ENCODE data around the gene TM4SF20. TPM values are rescaled to one million over a fixed set of nuclear protein-coding genes. Genes with fewer than 3 reads are reported as not detected.
"Not testable (repeated sequence)": the region's sequence is repeated elsewhere in the genome, so short reads cannot be mapped to it uniquely, and the experiment has no call there.

Gene TM4SF20
- total RNA-seq, 1 donor from 2014 or later = not detected

DNA sequence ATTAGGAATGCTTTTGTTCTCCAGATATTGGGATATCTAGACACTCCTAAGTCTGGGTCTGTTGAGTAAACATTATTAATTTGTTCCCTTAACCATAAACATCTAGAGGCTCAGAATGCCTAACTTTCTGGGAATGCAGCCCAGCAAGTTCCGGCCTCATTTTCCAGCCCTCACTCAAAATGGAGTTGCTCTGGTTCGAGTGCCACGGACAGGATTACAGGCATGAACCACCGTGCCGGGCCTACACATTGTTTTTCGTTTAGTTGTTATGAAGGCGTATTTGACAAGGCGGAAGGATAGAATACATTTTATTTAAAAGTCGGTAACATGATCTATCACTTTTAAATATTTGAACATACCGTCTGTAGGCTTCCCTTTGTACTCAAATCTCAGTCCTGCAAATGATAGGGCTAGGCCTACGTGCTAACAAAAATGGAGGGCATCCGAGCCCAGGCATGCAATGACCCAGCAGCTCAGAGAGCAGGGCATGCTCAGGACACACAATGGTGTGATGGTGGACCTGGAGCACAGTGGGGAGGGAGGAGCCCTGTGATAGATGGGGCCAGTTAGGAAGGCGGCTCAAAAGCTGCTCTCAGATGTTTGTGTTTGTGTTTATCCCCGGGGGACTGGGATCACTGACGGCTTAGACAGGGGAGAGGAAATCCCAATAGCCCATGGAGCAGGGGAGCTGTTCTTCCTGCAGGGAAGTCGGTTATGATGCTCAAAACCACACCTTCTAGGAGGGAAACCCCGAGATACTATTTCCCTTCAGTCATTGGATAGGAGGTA, 11.6 kb upstream of the TM4SF20 start:
- intact Hi-C loops (cut with micrococcal nuclease) = no loop called here
- no peaks in the 10 kb centered on the region for H3K27me3 Mint-ChIP-seq (ENCODE audit: insufficient read depth)
- H3K4me1 Mint-ChIP-seq (ENCODE audit: low read depth) = no peaks in the 10 kb centered on the region
- no peaks in the 10 kb centered on the region for H3K9me3 Mint-ChIP-seq
- H3K36me3 Mint-ChIP-seq (ENCODE audit: low read depth) = no peaks in the 10 kb centered on the region
- H3K4me3 Mint-ChIP-seq = no peak overlapping the region
- H3K27ac Mint-ChIP-seq = no peak overlapping the region
- DNase-seq (ENCODE audit: low spot score) = no peak

DNA sequence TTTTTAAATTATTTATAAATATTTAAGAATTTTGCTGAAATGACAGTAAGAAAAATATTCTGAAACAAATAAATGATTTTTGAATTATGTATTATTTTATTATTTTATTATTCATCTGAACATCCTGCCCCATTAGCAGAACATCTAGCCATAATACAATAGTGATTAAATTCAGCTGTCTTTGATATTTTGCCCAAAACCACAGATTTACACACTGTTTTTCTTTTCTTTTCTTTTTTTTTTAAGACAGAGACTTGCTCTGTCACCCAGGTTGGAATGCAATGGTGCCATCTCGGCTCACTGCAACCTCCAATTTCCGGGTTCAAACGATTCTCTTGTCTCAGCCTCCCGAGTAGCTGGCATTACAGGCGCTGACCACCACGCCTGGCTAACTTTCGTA, 10.6 kb upstream of the TM4SF20 start:
- Mint-ChIP-seq H3K27ac (no peak overlapping the region), H3K4me1 (ENCODE audit: low read depth) (no peaks in the 10 kb centered on the region), H3K27me3 (ENCODE audit: insufficient read depth) (no peaks in the 10 kb centered on the region), H3K4me3 (no peak overlapping the region), H3K9me3 (no peaks in the 10 kb centered on the region), H3K36me3 (ENCODE audit: low read depth) (no peaks in the 10 kb centered on the region)
- intact Hi-C loops (cut with micrococcal nuclease) = no loop called here
- DNase-seq (ENCODE audit: low spot score) = no peak

DNA sequence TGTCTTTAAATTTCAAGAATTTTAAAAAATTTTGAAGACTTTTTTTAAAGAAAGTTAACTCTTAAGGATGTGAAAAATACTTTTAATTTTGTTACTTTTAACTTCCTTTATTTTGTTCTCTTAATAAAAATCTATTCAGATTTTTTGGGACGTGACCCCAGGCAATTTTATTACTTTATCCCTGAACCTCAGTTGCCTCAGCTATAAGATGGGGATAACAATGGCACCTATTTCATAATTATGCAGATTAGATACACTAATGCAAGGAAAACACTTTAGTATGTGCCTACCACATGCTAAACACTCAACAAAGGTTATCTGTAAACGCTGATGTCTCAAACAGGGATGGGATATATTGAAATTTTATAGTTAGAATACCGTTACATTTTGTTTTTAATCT, 10.1 kb upstream of the TM4SF20 start:
- H3K4me3 Mint-ChIP-seq = no peak overlapping the region
- no peaks in the 10 kb centered on the region for H3K4me1 Mint-ChIP-seq (ENCODE audit: low read depth)
- DNase-seq (ENCODE audit: low spot score) = no peak
- H3K27me3 Mint-ChIP-seq (ENCODE audit: insufficient read depth) = no peaks in the 10 kb centered on the region
- no peaks in the 10 kb centered on the region for H3K9me3 Mint-ChIP-seq
- no peak overlapping the region for H3K27ac Mint-ChIP-seq
- no peaks in the 10 kb centered on the region for H3K36me3 Mint-ChIP-seq (ENCODE audit: low read depth)
- intact Hi-C loops (cut with micrococcal nuclease) = no loop called here

DNA sequence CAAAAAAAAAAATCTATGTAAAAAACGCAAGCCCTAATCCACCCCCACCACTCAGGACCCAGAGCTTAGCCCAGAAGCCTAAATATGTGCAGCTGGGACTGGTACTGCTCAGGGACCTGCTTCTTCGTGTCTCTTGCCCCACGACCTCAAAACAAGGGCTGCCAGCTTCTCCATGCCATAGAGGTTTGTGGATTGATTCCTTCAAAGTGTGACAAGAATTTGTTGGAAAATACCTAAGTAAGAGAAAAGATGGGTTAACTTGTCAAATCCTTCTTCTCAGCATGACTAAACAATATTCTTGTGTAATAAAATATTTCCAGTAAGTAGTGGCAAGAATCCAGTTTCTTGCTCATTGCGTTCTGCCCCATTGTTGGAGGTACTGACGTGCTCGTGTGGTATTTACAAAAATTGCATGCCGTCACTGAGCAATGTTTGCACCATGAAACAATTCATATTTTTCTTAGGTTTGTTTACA, 9.5 kb upstream of the TM4SF20 start:
- DNase-seq (ENCODE audit: low spot score) = no peak
- Mint-ChIP-seq H3K27me3 (ENCODE audit: insufficient read depth) (no peaks in the 10 kb centered on the region), H3K36me3 (ENCODE audit: low read depth) (no peaks in the 10 kb centered on the region), H3K4me3 (no peak overlapping the region), H3K4me1 (ENCODE audit: low read depth) (no peaks in the 10 kb centered on the region), H3K9me3 (no peaks in the 10 kb centered on the region), H3K27ac (no peak overlapping the region)
- intact Hi-C loops (cut with micrococcal nuclease) = no loop called here

DNA sequence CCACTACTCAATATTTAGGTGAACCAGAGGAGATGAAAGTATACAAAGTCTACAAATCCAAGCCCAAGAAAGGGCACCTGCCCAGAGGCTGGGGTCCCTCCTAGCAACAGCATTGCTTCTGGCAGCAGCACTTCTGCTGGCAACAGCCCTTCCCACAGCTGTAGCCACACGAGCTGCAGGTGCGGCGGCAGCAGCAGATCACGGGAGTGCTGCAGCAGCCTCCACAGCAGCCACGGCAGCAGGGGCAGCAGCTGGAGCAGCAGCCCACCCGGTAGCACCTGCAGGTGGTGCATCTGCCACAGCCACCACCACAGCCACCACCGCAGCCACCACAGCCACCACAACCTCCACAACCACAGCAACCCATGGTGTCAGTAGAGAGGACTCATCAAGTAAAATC, 8.5 kb upstream of the TM4SF20 start, which contains the start of gene SCYGR1:
SCYGR1 (minus strand) TSS at position 367 of the 400 bp plus-strand sequence; CDS start at position 367, 0 bp downstream.
- DNase-seq (ENCODE audit: low spot score); H3K9me3 Mint-ChIP-seq; H3K4me3 Mint-ChIP-seq; H3K27me3 Mint-ChIP-seq (ENCODE audit: insufficient read depth); H3K4me1 Mint-ChIP-seq (ENCODE audit: low read depth); H3K36me3 Mint-ChIP-seq (ENCODE audit: low read depth); intact Hi-C loops (cut with micrococcal nuclease); H3K27ac Mint-ChIP-seq: not testable (repeated sequence)

DNA sequence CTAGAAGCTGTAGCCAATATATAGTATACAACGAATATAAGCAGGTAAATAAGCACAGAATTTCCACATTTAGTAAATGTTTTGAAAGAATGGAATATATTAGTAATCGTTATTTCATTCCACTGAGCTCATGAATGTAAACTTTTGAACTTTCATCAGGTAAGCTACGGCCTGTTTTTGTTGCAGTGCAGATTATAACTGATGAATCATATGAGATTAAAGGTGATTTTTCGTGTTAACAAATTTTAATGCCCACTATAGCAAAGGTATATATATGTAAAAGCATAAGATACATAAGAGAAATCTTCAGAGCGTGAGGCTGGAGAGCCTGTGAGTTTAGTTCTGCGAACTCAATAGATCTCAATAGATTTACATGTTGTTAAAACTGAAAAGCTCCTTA, 7.5 kb upstream of the TM4SF20 start:
- no peaks in the 10 kb centered on the region for H3K4me1 Mint-ChIP-seq (ENCODE audit: low read depth)
- H3K27ac Mint-ChIP-seq = no peak overlapping the region
- no peak for DNase-seq (ENCODE audit: low spot score)
- H3K4me3 Mint-ChIP-seq = no peak overlapping the region
- intact Hi-C loops (cut with micrococcal nuclease) = no loop called here
- H3K9me3 Mint-ChIP-seq = peaks cover 4% of the 10 kb centered on the region
- H3K36me3 Mint-ChIP-seq (ENCODE audit: low read depth) = no peaks in the 10 kb centered on the region
- H3K27me3 Mint-ChIP-seq (ENCODE audit: insufficient read depth) = no peaks in the 10 kb centered on the region

DNA sequence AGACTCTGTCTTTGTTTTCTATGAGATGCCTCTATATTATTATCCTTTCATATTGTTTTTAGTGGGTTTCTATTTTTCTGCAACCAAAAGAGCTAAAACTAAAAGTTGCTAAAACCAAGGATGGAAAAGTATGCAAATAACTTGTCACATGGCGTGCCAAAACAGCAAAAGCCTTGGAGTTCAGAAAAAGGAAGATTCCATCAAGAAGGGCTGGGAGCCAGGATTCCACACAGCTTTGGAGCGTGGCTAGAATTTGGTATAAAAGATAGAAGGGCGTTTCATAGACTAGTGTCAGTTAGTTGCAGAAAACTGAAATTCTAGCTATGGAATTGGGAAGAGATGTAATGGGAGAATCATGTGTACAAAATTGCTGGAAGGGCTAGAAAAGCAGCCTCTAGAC, 4.6 kb upstream of the TM4SF20 start:
- no peak overlapping the region for H3K4me3 Mint-ChIP-seq
- no peak overlapping the region for H3K27ac Mint-ChIP-seq
- no peak for DNase-seq (ENCODE audit: low spot score)
- intact Hi-C loops (cut with micrococcal nuclease) = no loop called here
- H3K9me3 Mint-ChIP-seq = peaks cover 6% of the 10 kb centered on the region
- no peaks in the 10 kb centered on the region for H3K36me3 Mint-ChIP-seq (ENCODE audit: low read depth)
- no peaks in the 10 kb centered on the region for H3K4me1 Mint-ChIP-seq (ENCODE audit: low read depth)
- H3K27me3 Mint-ChIP-seq (ENCODE audit: insufficient read depth) = no peaks in the 10 kb centered on the region

DNA sequence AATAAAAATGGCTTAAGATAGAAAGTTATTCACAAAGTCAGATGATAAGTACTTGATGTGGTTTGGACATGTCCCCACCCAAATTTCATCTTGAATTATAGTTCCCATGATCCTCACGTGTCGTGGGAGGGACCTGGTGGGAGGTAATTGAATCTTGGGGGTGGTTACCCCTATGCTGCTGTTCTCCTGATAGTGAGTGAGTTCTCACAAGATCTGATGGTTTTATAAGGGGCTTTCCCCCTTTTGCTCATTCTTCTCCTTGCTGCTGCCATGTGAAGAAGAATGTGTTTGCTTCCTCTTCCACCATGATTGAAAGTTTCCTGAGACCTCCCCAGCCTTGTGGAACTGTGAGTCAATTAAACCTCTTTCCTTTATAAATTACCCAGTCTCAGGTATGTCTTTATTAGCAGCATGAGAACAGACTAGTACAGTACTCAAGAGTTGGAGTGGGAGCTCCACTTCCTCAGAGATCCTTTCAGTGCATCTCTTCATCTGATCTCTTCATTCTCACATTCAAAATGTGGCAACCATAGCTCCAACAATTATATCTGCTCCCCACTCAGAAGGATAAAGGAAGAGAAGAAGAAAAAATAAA, 3.2 kb upstream of the TM4SF20 start:
- H3K4me1 Mint-ChIP-seq (ENCODE audit: low read depth); H3K27ac Mint-ChIP-seq; DNase-seq (ENCODE audit: low spot score); H3K9me3 Mint-ChIP-seq; H3K4me3 Mint-ChIP-seq; H3K27me3 Mint-ChIP-seq (ENCODE audit: insufficient read depth); intact Hi-C loops (cut with micrococcal nuclease); H3K36me3 Mint-ChIP-seq (ENCODE audit: low read depth): not testable (repeated sequence)

DNA sequence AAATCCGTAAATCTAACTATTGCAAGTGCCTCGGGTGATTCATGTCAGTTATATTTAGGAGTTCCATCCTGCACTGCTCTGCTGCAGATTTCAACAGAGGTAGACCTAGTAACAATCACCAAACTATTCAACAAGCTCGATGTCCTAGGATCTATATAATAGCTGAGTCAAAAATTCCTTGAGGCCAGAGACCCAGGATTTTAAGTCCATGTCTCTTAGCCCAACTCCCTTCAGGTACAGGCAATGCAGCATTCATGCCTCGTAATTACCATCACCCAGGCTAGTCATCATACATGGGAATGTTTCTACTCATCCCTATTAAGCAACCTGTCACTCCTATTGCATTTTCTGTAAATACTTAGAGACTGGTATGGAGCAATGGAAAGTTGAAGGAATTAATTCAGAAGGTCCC, 729 bp downstream of the TM4SF20 start:
- intact Hi-C loops (cut with micrococcal nuclease) = no loop called here
- Mint-ChIP-seq H3K4me3 (no peak overlapping the region), H3K9me3 (peaks cover 6% of the 10 kb centered on the region), H3K27me3 (ENCODE audit: insufficient read depth) (no peaks in the 10 kb centered on the region), H3K36me3 (ENCODE audit: low read depth) (no peaks in the 10 kb centered on the region), H3K4me1 (ENCODE audit: low read depth) (peaks cover 7% of the 10 kb centered on the region), H3K27ac (no peak overlapping the region)
- DNase-seq (ENCODE audit: low spot score) = no peak

DNA sequence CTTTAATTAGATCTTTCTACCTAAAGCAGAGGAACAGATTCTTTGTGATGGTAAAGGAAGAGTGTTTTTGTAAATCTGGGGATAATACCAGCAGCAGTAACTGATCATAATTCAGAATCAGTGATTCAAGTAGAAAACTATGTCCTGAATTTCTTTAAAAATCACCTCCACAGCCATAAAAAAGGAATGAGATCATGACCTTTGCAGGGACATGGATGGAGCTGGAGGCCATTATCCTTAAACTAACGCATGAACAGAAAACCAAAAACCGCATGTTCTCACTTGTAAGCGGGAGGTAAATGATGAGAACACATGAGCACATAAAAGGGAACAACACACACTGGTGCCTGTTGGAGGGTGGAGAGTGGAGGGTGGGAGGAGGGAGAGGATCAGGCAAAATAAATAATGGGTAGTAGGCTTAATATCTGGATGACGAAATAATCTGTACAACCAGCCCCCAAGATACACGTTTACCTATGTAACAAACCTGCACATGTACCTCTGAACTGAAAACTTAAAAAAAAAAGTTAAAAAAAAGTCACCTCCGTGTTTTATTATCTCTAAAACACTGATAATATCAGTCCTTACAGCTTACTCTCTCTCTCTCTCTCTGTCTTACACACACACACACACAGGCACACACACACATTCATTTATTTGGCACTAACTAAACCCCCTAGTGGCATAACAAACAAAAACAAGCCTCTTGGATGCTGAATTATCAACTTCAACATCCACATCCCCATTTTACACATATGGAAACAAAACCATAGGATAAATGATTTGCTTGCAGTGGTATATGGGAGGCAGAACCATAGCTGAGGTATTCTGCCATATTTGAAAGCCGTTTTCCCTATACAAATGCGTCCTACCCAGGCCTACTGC, 1.4 kb downstream of the TM4SF20 start:
- DNase-seq (ENCODE audit: low spot score) = no peak
- no peaks in the 10 kb centered on the region for H3K27me3 Mint-ChIP-seq (ENCODE audit: insufficient read depth)
- intact Hi-C loops (cut with micrococcal nuclease) = no loop called here

DNA sequence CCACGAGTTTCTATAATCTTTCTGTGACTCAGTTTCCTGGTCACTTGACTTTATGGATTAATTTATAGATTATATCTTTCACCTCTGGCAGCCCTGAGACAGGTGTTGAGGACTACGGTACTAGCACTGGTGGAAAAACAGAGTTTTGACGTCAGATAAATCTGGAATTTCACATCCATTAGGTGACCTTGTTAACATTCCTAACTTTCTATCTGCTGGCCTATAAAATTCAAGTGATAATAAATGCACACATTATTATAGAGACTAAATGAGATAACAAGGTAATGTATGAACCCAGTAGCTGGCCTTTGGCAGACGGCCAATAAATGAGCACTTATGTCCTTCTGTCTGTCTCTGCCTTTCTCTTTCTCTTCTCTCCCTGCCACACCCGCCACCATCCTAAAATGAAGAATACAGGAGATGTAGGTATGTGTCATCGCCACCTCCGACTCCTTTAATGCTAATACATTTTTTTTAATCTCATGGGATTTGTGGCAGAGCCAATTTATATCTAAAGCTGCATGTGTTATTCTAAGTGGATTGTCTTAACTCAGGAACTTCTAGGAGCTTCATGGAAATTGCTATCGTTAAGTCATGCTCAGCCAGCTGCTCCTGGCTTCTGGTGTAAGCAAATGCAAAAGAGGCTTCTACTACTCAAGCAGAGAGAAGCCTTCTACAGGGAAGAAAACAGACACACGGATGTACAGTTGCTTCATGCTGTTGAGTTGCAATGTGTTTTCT, 2.3 kb downstream of the TM4SF20 start:
- DNase-seq (ENCODE audit: low spot score) = no peak
- Mint-ChIP-seq H3K9me3 (peaks cover 4% of the 10 kb centered on the region), H3K36me3 (ENCODE audit: low read depth) (no peaks in the 10 kb centered on the region), H3K4me3 (no peak overlapping the region), H3K4me1 (ENCODE audit: low read depth) (peaks cover 7% of the 10 kb centered on the region), H3K27me3 (ENCODE audit: insufficient read depth) (no peaks in the 10 kb centered on the region), H3K27ac (no peak overlapping the region)
- intact Hi-C loops (cut with micrococcal nuclease) = no loop called here

More for the DNA sequence above, 1.4 kb downstream of the TM4SF20 start:
- Mint-ChIP-seq H3K27ac (no peak overlapping the region), H3K36me3 (ENCODE audit: low read depth) (no peaks in the 10 kb centered on the region), H3K9me3 (peaks cover 6% of the 10 kb centered on the region), H3K4me1 (ENCODE audit: low read depth) (peaks cover 7% of the 10 kb centered on the region), H3K4me3 (no peak overlapping the region)

DNA sequence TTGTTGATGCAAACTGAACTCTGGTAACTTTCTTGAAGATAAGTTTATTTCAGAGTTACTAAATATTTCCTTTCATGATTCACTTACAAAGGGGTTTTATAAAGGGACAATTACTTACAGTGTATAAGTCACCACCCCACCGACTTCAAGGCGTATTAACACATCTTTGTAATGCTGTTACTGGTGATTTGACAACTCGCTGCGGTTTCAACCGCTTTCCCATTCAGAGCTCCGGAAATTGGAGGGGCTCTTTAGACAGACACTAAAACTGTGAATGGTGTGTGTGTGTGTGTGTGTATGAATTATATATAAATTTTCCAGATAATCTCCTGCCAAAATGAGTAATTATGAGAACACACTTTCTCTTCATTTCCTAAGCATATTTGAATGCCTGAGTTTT, 4.9 kb downstream of the TM4SF20 start:
- Mint-ChIP-seq H3K27me3 (ENCODE audit: insufficient read depth) (no peaks in the 10 kb centered on the region), H3K4me3 (no peak overlapping the region), H3K4me1 (ENCODE audit: low read depth) (peaks cover 12% of the 10 kb centered on the region), H3K9me3 (no peaks in the 10 kb centered on the region), H3K27ac (peak overlapping the region; percentile 52), H3K36me3 (ENCODE audit: low read depth) (no peaks in the 10 kb centered on the region)
- DNase-seq (ENCODE audit: low spot score) = peak; percentile 4
- intact Hi-C loops (cut with micrococcal nuclease) = loop anchor here (1.0 to 5.0 kb wide), 3 partner anchors 37 to 88 kb away; partner anchors contain the start of gene MFF

Data from activated T-helper 1 cell treated with anti-CD3 and anti-CD28 coated beads, Interleukin-12 subunit alpha, Interleukin-12 subunit beta, Interleukin-2, Interleukin-4 antibody, amounts not matched to agents 30 ng/mL and 10 ng/mL and 1 ng/mL, durations not matched to agents 14 hours and 24 hours and 36 hours (primary cell).